ENCODE data around the gene SMAP1. TPM values are rescaled to one million over a fixed set of nuclear protein-coding genes. Genes with fewer than 3 reads are reported as not detected.
"Not testable (repeated sequence)": the region's sequence is repeated elsewhere in the genome, so short reads cannot be mapped to it uniquely, and the experiment has no call there.

Gene SMAP1
- total RNA-seq, 4 donors from 2014 or later, result 31.7 to 44.6 (median 33.6) TPM

GRCh38 chr6:70753870-70754380, 86.2 kb downstream of the SMAP1 start:
- intact Hi-C loops (cut with DNase I), result no loop called here
- no peak overlapping the region for H3K27ac ChIP-seq
- no peak for TF ChIP-seq CTCF (IDR thresholded peaks at IDR 0.05)
- TF ChIP-seq POLR2A (IDR thresholded peaks at IDR 0.05), result no peak
- no peak for DNase-seq
- no peaks in the 10 kb centered on the region for H3K27me3 ChIP-seq
- no peaks in the 10 kb centered on the region for H3K4me1 ChIP-seq
- WGBS, 2 donors, result 71 to 83% methylated on average over 1 of the region's 1 CpG
- no peak overlapping the region for H3K4me3 ChIP-seq
- H3K36me3 ChIP-seq, result peaks cover 0 to 21% (median 0%) of the 10 kb centered on the region in 3 donors
- no peaks in the 10 kb centered on the region for H3K9me3 ChIP-seq

GRCh38 chr6:70758883-70759282, 91.2 kb downstream of the SMAP1 start:
- peaks cover 0 to 8% (median 0%) of the 10 kb centered on the region in 3 donors for H3K4me1 ChIP-seq
- intact Hi-C loops (cut with DNase I), result no loop called here
- H3K4me3 ChIP-seq, result no peak overlapping the region
- no peak for TF ChIP-seq CTCF (IDR thresholded peaks at IDR 0.05)
- no peak for TF ChIP-seq POLR2A (IDR thresholded peaks at IDR 0.05)
- no peaks in the 10 kb centered on the region for H3K27me3 ChIP-seq
- no peaks in the 10 kb centered on the region for H3K9me3 ChIP-seq
- H3K27ac ChIP-seq, result no peak overlapping the region
- peaks cover 0 to 21% (median 0%) of the 10 kb centered on the region in 3 donors for H3K36me3 ChIP-seq
- DNase-seq, result no peak
- 57 to 86% methylated on average over 1 of the region's 1 CpG for WGBS, 2 donors

GRCh38 chr6:70763754-70764510, 96.2 kb downstream of the SMAP1 start:
- Histone ChIP-seq H3K4me3 (no peak overlapping the region), H3K27me3 (no peaks in the 10 kb centered on the region), H3K4me1 (peaks cover 0 to 10% (median 0%) of the 10 kb centered on the region in 3 donors), H3K9me3 (no peaks in the 10 kb centered on the region), H3K27ac (no peak overlapping the region), H3K36me3 (peaks cover 0 to 9% (median 0%) of the 10 kb centered on the region in 3 donors)
- no peak for TF ChIP-seq POLR2A (IDR thresholded peaks at IDR 0.05)
- DNase-seq, result no peak
- intact Hi-C loops (cut with DNase I), result no loop called here
- WGBS, 2 donors, result 78 to 83% methylated on average over 4 of the region's 4 CpGs

- intact Hi-C loops (cut with DNase I), result no loop called here
- DNase-seq, result no peak
- WGBS, 2 donors, result 84 to 98% methylated on average over 4 of the region's 4 CpGs
- no peaks in the 10 kb centered on the region for H3K9me3 ChIP-seq
- peaks cover 0 to 10% (median 0%) of the 10 kb centered on the region in 3 donors for H3K4me1 ChIP-seq
- no peak for TF ChIP-seq CTCF (IDR thresholded peaks at IDR 0.05)
- TF ChIP-seq POLR2A (IDR thresholded peaks at IDR 0.05), result no peak
- no peaks in the 10 kb centered on the region for H3K27me3 ChIP-seq
- H3K27ac ChIP-seq, result no peak overlapping the region
- H3K36me3 ChIP-seq, result peaks cover 0 to 9% (median 0%) of the 10 kb centered on the region in 3 donors
- H3K4me3 ChIP-seq, result no peak overlapping the region
Measured at GRCh38 chr6:70764706-70765105, 97.0 kb downstream of the SMAP1 start.

- peaks cover 0 to 23% (median 0%) of the 10 kb centered on the region in 3 donors for H3K36me3 ChIP-seq
- WGBS, 2 donors, result 93 to 95% methylated on average over 12 to 15 of the region's 19 CpGs
- H3K4me1 ChIP-seq; intact Hi-C loops (cut with DNase I); H3K27me3 ChIP-seq; H3K27ac ChIP-seq; DNase-seq; H3K4me3 ChIP-seq; H3K9me3 ChIP-seq: not testable (repeated sequence)
Measured at GRCh38 chr6:70771351-70771750, 103.7 kb downstream of the SMAP1 start.

- Histone ChIP-seq H3K4me3 (no peak overlapping the region), H3K9me3 (no peaks in the 10 kb centered on the region), H3K27ac (no peak overlapping the region), H3K4me1 (no peaks in the 10 kb centered on the region), H3K36me3 (peaks cover 0 to 44% (median 0%) of the 10 kb centered on the region in 3 donors), H3K27me3 (no peaks in the 10 kb centered on the region)
- intact Hi-C loops (cut with DNase I), result no loop called here
- DNase-seq, result no peak
- 80 to 100% methylated on average over 1 to 2 of the region's 2 CpGs for WGBS, 2 donors
- TF ChIP-seq POLR2A (IDR thresholded peaks at IDR 0.05) (no peak), CTCF (IDR thresholded peaks at IDR 0.05) (no peak)
Measured at GRCh38 chr6:70779934-70780333, 112.3 kb downstream of the SMAP1 start.
